Renal cortical epithelial cell (primary cell): Measurements from ENCODE around the gene ACTN2. TPM values are rescaled to one million over a fixed set of nuclear protein-coding genes. Genes with fewer than 3 reads are reported as not detected.
A peak's percentile ranks its signal among the peaks of the same experiment; 100 is the strongest.

Experiments used
- DNase-seq: peaks from one replicate; pipeline ENCODE4 v3.0.0-alpha.2; 2011; ENCODE audit warnings: low read depth
- total RNA-seq: library from RNA; depleted of rRNA; stranded (reverse); fragments of >200 nt; gene quantifications from 2 replicates; pipeline ENCODE4 v1.2.3, GENCODE V29; 2014

Gene ACTN2
- total RNA-seq, 1 donor from 2014 or later, result 0.05 TPM

GRCh38 chr1:236691348-236691747 is 5.0 kb downstream of the ACTN2 start:
- DNase-seq, result no peak

GRCh38 chr1:236692128-236692527 is 5.8 kb downstream of the ACTN2 start:
- DNase-seq, result peak; percentile 63

GRCh38 chr1:236692742-236693141 is 6.4 kb downstream of the ACTN2 start:
- DNase-seq, result peak; percentile 19

GRCh38 chr1:236699366-236699765 is 13.1 kb downstream of the ACTN2 start:
- DNase-seq, result no peak

- no peak for DNase-seq
Measured at GRCh38 chr1:236700903-236701302, 14.6 kb downstream of the ACTN2 start.

- DNase-seq, result no peak
Measured at GRCh38 chr1:236701782-236702181, 15.5 kb downstream of the ACTN2 start.

- no peak for DNase-seq
Measured at GRCh38 chr1:236702791-236703394, 16.6 kb downstream of the ACTN2 start.

- no peak for DNase-seq
Measured at GRCh38 chr1:236705771-236706170, 19.5 kb downstream of the ACTN2 start.

GRCh38 chr1:236706183-236706582 is 19.9 kb downstream of the ACTN2 start:
- DNase-seq, result no peak

- DNase-seq, result no peak
Measured at GRCh38 chr1:236710328-236710892, 24.1 kb downstream of the ACTN2 start.

- DNase-seq, result no peak
Measured at GRCh38 chr1:236716160-236716559, 29.9 kb downstream of the ACTN2 start.

- DNase-seq, result no peak
Measured at GRCh38 chr1:236717811-236718210, 31.5 kb downstream of the ACTN2 start.

GRCh38 chr1:236718328-236718727 is 32.0 kb downstream of the ACTN2 start:
- no peak for DNase-seq

GRCh38 chr1:236720206-236720605 is 33.9 kb downstream of the ACTN2 start:
- DNase-seq, result no peak

- DNase-seq, result no peak
Measured at GRCh38 chr1:236720611-236721010, 34.3 kb downstream of the ACTN2 start.

GRCh38 chr1:236724049-236724448 is 37.8 kb downstream of the ACTN2 start:
- no peak for DNase-seq

GRCh38 chr1:236724506-236724905 is 38.2 kb downstream of the ACTN2 start:
- DNase-seq, result no peak

GRCh38 chr1:236725668-236726067 is 39.4 kb downstream of the ACTN2 start:
- no peak for DNase-seq

- DNase-seq, result no peak
Measured at GRCh38 chr1:236727521-236727920, 41.2 kb downstream of the ACTN2 start.

GRCh38 chr1:236728752-236729151 is 42.5 kb downstream of the ACTN2 start:
- DNase-seq, result no peak

- peak; percentile 83 for DNase-seq
Measured at GRCh38 chr1:236733653-236734052, 47.4 kb downstream of the ACTN2 start.

GRCh38 chr1:236734141-236734765 is 48.0 kb downstream of the ACTN2 start:
- DNase-seq, result peak; percentile 88

GRCh38 chr1:236736761-236737160 is 50.5 kb downstream of the ACTN2 start:
- no peak for DNase-seq

- no peak for DNase-seq
Measured at GRCh38 chr1:236741753-236742152, 55.5 kb downstream of the ACTN2 start.
